ENCODE results near the gene SFT2D2. TPM values are rescaled to one million over a fixed set of nuclear protein-coding genes. Genes with fewer than 3 reads are reported as not detected.

SFT2D2 gene
- total RNA-seq, 1 experiment from 2014 or later, result 32.1 TPM

DNA sequence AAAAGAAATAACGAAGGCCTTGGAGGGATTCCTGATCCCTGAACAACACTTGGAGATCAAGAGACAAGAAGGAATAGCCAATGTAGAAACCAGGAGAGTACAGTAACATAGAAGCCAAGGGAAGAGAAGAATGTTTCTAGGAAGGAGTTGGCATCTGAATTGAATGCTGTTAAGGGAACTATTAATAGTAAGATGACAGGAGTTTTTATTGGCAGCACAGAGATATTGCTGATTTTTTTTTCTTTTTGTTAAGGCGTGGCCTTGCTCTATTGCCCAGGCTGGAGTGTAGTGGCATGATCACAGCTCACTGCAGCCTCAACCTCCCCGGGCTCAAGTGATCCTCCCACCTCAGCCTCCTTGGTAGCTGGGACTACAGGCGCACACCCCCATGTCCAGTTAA, 9.6 kb upstream of the SFT2D2 start:
- no peak overlapping the region for H2AFZ ChIP-seq (ENCODE audit: low read length)
- H3K4ac ChIP-seq (ENCODE audit: low read depth, low read length), result no peak overlapping the region
- TF ChIP-seq, protein P1, sequence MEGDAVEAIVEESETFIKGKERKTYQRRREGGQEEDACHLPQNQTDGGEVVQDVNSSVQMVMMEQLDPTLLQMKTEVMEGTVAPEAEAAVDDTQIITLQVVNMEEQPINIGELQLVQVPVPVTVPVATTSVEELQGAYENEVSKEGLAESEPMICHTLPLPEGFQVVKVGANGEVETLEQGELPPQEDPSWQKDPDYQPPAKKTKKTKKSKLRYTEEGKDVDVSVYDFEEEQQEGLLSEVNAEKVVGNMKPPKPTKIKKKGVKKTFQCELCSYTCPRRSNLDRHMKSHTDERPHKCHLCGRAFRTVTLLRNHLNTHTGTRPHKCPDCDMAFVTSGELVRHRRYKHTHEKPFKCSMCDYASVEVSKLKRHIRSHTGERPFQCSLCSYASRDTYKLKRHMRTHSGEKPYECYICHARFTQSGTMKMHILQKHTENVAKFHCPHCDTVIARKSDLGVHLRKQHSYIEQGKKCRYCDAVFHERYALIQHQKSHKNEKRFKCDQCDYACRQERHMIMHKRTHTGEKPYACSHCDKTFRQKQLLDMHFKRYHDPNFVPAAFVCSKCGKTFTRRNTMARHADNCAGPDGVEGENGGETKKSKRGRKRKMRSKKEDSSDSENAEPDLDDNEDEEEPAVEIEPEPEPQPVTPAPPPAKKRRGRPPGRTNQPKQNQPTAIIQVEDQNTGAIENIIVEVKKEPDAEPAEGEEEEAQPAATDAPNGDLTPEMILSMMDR (conservative IDR thresholded peaks at IDR 0.05), result no peak
- H3K36me3 Mint-ChIP-seq (ENCODE audit: insufficient read depth in 1 of 3, low read depth in 3 of 3), result peaks cover 2 to 14% (median 5%) of the 10 kb centered on the region in 3 experiments; a peak in 5 of 7 replicates
- H2BK120ac ChIP-seq (ENCODE audit: low read depth, low read length, poor library complexity, severe bottlenecking), result no peak overlapping the region
- H3K4me1 ChIP-seq (ENCODE audit: insufficient read depth, low read length), result no peaks in the 10 kb centered on the region; the same call in 1 of the 2 replicates
- no peaks in the 10 kb centered on the region for H3K23me2 ChIP-seq (ENCODE audit: insufficient read length, low read depth, low read length, poor library complexity, severe bottlenecking)
- H3K18ac ChIP-seq (ENCODE audit: insufficient read length, low read depth, low read length), result no peak overlapping the region
- no peak overlapping the region for H4K8ac ChIP-seq (replicated peaks; ENCODE audit: insufficient read length, low read depth, low read length)
- H2BK5ac ChIP-seq (ENCODE audit: insufficient read length, low read length), result no peak overlapping the region
- no peak overlapping the region for H3K27ac Mint-ChIP-seq
- no peak overlapping the region for H3K4me3 Mint-ChIP-seq
- no peaks in the 10 kb centered on the region for H3K27me3 ChIP-seq (ENCODE audit: insufficient read depth, low read length)
- no peak for DNase-seq
- no peak overlapping the region for H4K91ac ChIP-seq (ENCODE audit: insufficient read length, low read depth, low read length)
- H2BK15ac ChIP-seq (ENCODE audit: low read depth, low read length), result no peak overlapping the region
- H3K79me1 ChIP-seq (ENCODE audit: insufficient read depth, low read depth, low read length, poor library complexity, severe bottlenecking), result no peaks in the 10 kb centered on the region
- no peak overlapping the region for H3T11ph ChIP-seq (ENCODE audit: low read length)
- no peaks in the 10 kb centered on the region for H3K9me3 ChIP-seq (ENCODE audit: control insufficient read depth, low read depth, low read length)
- H3K14ac ChIP-seq (ENCODE audit: insufficient read depth, low read length), result no peak overlapping the region
- no peak overlapping the region for H3K23ac ChIP-seq (ENCODE audit: insufficient read length, low read depth, low read length)
- H4K5ac ChIP-seq (ENCODE audit: insufficient read length, low read depth, low read length), result no peak overlapping the region
- WGBS (ENCODE audit: extremely low coverage, insufficient read length, low lambda C conversion rate), result no CpG with 5 or more reads among the region's 4 CpGs
- H3K27ac ChIP-seq (ENCODE audit: insufficient read length, low read depth, low read length), result no peak overlapping the region
- H3K79me2 ChIP-seq (ENCODE audit: insufficient read depth, low read length), result no peaks in the 10 kb centered on the region
- H3K9me3 Mint-ChIP-seq, result peaks cover 16 to 19% of the 10 kb centered on the region in 2 experiments
- H2BK12ac ChIP-seq (ENCODE audit: insufficient read length, low read depth, low read length), result no peak overlapping the region
- H2AK5ac ChIP-seq (ENCODE audit: insufficient read length, low read length), result no peak overlapping the region
- H2BK20ac ChIP-seq (ENCODE audit: low read depth, low read length, poor library complexity, severe bottlenecking), result no peak overlapping the region
- peaks cover 2% of the 10 kb centered on the region; the same call in 1 of the 2 replicates for H3K27me3 Mint-ChIP-seq (ENCODE audit: low read depth)
- H3K9ac ChIP-seq (ENCODE audit: extremely low read depth, insufficient read length, low read length), result no peak overlapping the region
- no peaks in the 10 kb centered on the region for H4K20me1 ChIP-seq (ENCODE audit: control insufficient read depth, insufficient read depth, insufficient read length)
- H3K4me1 Mint-ChIP-seq, result peaks cover 21 to 22% of the 10 kb centered on the region in 2 experiments
- H3K4me2 ChIP-seq (ENCODE audit: insufficient read depth, insufficient read length, low read length), result no peak overlapping the region
- no peak overlapping the region for H3K56ac ChIP-seq (ENCODE audit: insufficient read length, low read depth, low read length)

Data from H9 (cell line).